Cortex of kidney (tissue), 1 donor: ENCODE measurements around the gene CRYZL1.
"Not testable (repeated sequence)": the region's sequence is repeated elsewhere in the genome, so short reads cannot be mapped to it uniquely, and the experiment has no call there.

ENCODE experiments used
- DNase-seq: peaks from one replicate; lab custom pipeline; 2025; lab: John Stamatoyannopoulos, UW

CRYZL1 gene

GRCh38 chr21:33641352-33642026 is at the start of gene CRYZL1:
Gene CRYZL1 (minus strand): TSS chr21:33641741. CDS start chr21:33631551, 10,190 bp downstream.
- DNase-seq: peak; percentile 29

DNA sequence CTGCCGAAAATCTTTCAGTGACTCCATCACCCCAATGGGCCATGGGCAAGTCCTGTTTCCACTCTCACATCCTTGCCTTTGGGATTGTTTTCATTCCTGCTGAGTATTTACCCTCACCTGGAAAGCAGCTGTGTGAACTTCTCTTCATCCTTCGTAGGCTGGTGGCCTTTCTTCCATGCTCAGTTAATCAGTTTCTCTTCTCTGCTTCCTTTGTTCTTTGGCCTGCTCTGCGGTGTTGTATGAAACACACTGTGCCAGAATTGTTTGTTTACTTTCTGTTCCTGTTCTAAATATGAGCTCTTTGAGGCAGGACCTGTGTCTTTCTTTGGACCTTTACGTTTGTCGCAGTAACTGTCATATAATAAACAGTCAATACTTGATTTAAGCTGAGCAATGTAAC is 49.3 kb upstream of the CRYZL1 start:
- no peak for DNase-seq

DNA sequence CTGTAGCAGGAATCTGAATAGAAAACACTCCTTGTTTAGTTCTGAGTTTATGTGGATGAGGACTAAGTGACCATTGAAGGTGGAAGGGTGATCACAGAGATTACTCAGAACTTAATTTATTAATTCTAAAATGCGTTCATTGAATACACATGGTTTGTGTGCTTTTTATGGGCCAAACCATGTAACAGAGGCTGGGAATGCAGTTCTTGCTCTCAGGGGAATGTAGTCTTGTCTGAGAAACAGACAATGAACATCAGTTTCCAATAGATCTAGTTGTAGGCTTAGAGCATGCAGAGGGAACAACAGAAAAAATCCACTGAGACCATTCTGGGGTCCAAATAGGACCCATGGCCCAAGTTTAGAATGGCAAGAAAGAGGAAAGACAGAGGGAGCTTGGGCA is 46.8 kb upstream of the CRYZL1 start:
- no peak for DNase-seq

- no peak for DNase-seq
Observed at GRCh38 chr21:33687634-33688033, 46.1 kb upstream of the CRYZL1 start.

DNA sequence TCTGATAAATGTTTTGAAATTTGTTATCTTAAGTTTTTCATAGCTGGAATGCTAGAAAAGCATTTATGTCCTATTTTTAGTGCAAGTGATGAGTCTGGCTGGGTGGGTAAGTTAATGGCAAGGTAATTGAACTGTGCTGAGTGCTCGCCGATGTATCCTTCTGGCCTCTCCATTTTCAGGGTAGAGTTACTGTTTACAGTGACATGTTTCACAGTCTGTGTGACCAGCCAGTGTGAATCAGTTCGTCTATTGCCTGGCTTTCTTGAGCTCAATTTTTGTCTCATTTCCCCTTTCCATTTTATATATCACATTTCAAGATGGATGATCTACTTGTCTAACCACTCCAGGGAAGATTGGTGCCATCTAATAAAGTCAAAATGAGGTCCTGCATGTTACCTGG is 44.8 kb upstream of the CRYZL1 start:
- no peak for DNase-seq

GRCh38 chr21:33685613-33686197 is 44.2 kb upstream of the CRYZL1 start:
- DNase-seq: no peak

GRCh38 chr21:33684923-33685560 is 43.5 kb upstream of the CRYZL1 start:
- DNase-seq: no peak

- DNase-seq: no peak
Observed at GRCh38 chr21:33684068-33684467, 42.5 kb upstream of the CRYZL1 start.

- DNase-seq: no peak
Observed at GRCh38 chr21:33682992-33683627, 41.6 kb upstream of the CRYZL1 start.

DNA sequence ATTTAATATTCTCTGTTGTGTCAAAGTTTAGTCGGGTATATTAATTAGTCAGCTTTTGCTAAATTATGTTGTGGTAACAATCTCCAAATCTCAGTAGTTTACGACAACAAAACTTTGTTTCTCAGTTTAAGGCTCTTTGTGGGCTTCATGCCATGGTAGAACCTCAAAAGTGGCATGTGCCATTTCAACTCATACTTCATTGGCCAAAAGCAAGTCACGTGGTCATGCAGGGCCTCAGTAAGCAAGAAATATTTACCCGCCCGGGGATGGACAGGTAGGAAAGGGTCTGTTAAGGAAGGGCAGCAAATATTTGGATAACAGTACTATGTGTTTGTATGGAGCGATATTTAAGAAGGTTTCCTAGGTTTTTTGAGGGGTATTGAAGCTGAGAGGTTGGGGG is 39.3 kb upstream of the CRYZL1 start:
- DNase-seq: no peak

DNA sequence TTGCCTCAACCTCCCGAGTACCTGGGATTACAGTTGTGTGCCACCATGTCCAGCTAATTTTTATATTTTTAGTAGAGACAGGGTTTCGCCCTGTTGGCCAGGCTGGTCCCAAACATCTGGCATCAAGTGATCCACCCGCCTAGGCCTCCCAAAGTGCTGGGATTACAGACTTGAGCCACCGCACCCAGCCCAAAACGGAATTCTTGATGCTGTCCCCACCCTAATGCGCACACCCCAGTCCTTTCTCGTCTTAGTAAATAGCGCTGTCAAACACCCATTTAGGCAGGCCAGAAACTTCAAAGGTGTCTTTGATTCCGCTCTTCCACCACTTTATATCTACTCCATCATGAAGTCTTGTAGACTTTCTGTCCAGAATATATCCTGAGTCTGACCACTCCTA is 35.9 kb upstream of the CRYZL1 start:
- DNase-seq: no peak

DNA sequence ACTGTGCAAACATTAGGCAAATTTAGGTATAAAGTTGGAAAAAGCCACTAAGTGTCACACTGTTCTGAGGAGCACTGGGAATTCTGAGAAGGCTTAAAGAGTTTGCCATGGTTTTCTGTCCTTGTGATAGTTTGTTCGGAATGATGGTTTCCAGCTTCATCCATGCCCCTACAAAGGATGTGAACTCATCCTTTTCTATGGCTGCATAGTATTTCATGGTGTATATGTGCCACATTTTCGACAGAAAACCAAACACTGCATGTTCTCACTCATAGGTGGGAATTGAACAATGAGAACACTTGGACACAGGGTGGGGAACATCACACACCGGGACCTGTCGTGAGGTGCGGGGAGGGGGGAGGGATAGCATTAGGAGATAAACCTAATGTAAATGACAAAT is 35.1 kb upstream of the CRYZL1 start:
- DNase-seq: not testable (repeated sequence)

- no peak for DNase-seq
Observed at GRCh38 chr21:33674226-33674625, 32.7 kb upstream of the CRYZL1 start.

DNA sequence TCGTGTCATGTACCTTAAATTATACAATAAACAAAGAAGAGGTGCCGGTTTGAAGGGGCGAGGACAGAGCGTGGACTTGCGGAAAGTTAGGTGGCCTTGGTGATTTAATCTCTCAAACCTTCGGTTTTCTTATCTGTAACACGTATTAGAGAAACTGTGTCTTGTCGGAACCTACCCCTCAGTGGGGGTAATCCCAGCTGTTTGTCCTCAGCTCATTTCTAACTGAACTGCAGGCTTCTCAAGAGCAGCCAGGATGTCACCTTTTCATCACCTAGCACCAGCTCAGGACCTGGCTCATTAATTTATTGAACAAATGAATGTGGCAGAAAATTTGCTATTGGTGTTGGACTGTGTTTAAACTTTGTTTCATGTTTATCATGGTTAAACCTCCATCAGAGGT is 31.9 kb upstream of the CRYZL1 start:
- DNase-seq: no peak

- DNase-seq: no peak
Observed at GRCh38 chr21:33670076-33670978, 28.8 kb upstream of the CRYZL1 start.

GRCh38 chr21:33668620-33669019 is 27.1 kb upstream of the CRYZL1 start:
- no peak for DNase-seq

- DNase-seq: no peak
Observed at GRCh38 chr21:33668180-33668579, 26.6 kb upstream of the CRYZL1 start.

GRCh38 chr21:33667636-33668035 is 26.1 kb upstream of the CRYZL1 start:
- no peak for DNase-seq

DNA sequence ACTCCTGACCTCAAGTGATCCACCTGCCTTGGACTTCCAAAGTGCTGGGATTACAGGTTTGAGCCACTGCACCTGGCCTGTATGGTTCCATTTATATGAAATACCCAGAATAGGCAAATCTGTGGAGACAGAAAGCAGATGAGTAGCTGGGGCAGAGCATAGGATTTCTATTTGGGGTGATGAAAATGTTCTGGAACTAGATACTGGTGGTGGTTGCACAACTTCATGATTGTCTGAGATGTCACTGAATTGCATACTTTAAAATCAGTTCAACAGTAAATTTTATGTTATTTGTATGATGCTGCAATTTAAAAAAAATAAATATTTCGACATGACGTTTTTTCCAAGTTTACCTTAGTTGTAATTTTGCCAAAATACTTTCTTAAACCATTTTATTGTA is 24.6 kb upstream of the CRYZL1 start:
- no peak for DNase-seq

DNA sequence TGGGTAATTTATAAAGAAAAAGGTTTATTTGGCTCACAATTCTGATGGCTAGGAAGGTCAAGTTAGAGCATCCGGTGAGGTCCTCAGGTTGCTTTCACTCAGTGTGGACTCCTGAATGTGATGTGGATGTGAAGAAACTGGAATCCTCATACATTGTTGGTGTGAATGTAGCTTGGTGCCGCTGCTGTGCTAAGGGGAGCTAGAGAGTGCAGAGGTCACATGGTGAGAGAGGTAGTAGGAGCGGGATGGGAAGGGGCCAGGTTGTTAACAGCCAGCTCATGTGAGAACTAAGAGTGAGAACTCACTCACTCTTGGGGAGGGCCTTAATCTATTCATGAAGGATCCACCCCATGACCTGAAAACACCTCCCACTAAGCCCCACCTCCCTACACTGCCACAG is 22.6 kb upstream of the CRYZL1 start:
- DNase-seq: no peak

- DNase-seq: no peak
Observed at GRCh38 chr21:33663241-33663640, 21.7 kb upstream of the CRYZL1 start.

DNA sequence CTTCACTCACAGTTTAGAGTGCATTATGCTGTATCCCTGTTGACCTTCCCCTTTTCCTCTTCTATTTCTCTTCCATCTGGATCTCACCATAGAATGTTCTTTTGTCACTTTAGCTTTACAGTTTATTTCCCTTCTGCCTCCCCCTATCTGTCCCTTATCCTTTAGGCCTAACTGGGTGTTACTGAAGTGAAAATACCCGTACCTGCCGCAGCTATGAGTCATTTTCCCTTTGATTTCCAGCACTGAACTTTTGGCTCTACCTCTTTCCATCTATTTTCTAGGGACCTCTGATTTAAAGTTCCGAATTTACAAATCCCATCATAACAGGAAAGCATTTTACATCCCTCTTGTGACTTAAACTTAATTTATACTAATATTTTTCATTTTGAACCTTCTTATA is 20.5 kb upstream of the CRYZL1 start:
- no peak for DNase-seq
